ENCODE results near the gene BAZ2B.

GRCh38 chr2:159506202-159506601 is 110.1 kb downstream of the BAZ2B start:
- TF ChIP-seq CTCF (IDR thresholded peaks at IDR 0.05; ENCODE audit: insufficient read depth, low read length, poor library complexity, severe bottlenecking) (no peak), EZH2phosphoT487 (conservative IDR thresholded peaks at IDR 0.05; ENCODE audit: low read length) (no peak)

All from SU-DHL-6 (cell line).